GM19463 (cell line): Measurements from ENCODE around the gene C3orf20.
"Not testable (repeated sequence)": the region's sequence is repeated elsewhere in the genome, so short reads cannot be mapped to it uniquely, and the experiment has no call there.

Source experiments
- ATAC-seq: cut with Tn5 transposase; IDR thresholded peaks from one replicate; pipeline ENCODE4 v1.9.1; 2021; ENCODE audit warnings: mild to moderate bottlenecking, moderate library complexity; ENCODE audit not compliant: unreplicated experiment

C3orf20 gene

DNA sequence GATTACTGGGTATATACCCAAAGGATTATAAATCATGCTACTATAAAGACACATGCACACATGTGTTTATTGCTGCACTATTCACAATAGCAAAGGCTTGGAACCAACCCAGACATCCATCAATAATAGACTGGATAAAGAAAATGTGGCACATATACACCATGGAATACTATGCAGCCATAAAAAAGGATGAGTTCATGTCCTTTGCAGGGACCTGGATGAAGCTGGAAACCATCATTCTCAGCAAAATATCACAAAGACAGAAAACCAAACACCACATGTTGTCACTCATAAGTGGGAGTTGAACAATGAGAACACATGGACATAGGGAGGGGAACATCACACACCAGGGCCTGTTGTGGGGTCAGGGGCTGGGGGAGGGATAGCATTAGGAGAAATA lies 78.0 kb downstream of the C3orf20 start:
- ATAC-seq, result not testable (repeated sequence)

DNA sequence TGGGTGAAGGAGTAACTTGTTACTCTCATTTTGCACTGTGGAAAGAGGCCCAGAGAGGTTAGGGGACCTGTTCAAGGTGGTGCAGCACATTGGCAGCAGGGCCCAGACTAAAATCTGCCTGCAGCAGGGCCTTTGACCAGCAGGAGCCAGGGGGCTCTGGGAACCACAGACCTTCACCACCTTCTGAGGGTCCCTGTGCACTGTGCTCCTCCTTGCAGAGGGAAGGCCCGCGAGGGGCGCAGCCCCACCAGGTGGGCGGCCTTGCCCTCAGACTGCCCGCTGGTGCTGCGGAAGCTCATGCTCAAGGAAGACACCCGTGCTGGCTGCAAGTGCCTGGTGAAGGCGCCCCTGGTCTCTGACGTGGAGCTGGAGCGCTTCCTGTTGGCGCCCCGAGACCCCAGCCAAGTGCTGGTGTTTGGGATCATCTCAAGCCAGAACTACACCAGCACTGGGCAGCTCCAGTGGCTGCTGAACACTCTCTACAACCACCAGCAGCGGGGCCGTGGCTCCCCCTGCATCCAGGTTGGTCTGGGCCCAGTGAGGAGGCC lies 82.3 kb downstream of the C3orf20 start:
- ATAC-seq, result no peak

DNA sequence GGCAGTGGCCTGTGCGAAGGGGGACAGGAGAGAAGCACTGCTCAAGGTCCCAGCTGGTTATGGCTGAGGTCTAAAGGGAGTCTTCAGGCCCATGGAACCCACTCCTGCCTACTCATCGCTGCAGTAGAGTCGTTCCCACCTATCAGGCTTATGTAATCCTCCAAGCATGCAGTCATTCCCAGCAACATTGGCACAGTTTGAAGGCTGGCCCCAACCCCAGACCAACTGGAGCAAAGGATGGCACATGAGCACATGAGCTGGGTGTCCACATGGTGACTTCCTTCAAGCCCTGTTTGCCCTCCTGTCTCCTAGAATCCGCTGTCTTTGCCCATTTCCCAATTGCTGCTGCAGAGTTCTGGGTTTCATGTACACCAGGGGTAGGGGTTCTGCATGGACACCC lies 83.4 kb downstream of the C3orf20 start:
- ATAC-seq, result no peak

GRCh38 chr3:14758959-14759358 lies 84.0 kb downstream of the C3orf20 start:
- no peak for ATAC-seq

DNA sequence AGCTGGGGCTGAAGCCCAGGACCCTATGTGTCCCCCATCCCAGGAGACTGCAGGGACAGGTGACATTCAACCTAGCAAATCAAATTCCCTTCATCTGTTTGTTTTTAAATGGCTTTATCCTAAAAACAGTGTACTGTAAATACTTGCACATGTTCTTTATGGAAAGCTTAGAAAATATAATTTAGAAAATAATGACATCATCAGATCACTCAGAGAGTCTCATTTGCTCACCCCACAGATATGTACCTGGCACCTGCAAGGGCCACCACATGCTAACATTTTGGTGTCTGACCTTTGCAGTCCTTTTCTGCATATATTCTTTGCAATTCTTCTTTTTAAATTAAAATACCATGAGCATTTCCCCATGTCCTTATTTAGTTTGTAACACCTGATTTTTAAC lies 85.2 kb downstream of the C3orf20 start:
- ATAC-seq, result no peak

GRCh38 chr3:14761121-14761672 lies 86.3 kb downstream of the C3orf20 start:
- ATAC-seq, result no peak

- ATAC-seq, result no peak
These were observed 86.9 kb downstream of the C3orf20 start for GRCh38 chr3:14761866-14762265.

- ATAC-seq, result no peak
These were observed 87.8 kb downstream of the C3orf20 start for GRCh38 chr3:14762701-14763100.

GRCh38 chr3:14764331-14765059 lies 89.6 kb downstream of the C3orf20 start:
- ATAC-seq, result no peak

DNA sequence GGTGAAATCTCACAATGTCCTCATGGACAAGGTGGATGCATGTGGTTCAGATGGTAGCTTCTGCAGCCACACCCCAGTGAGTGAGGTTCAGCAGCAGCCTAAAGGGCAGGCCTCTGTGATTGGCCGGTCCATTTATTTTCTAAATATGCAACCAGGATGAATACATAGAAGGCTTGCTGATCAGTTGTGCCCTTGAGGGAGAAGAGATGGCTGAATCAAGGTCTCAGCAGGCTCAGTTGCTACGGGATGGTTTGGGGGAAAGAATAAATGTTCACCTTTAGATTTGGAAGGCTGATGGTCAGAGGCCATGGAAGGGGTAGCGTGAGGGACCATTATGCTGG lies 90.1 kb downstream of the C3orf20 start:
- no peak for ATAC-seq

DNA sequence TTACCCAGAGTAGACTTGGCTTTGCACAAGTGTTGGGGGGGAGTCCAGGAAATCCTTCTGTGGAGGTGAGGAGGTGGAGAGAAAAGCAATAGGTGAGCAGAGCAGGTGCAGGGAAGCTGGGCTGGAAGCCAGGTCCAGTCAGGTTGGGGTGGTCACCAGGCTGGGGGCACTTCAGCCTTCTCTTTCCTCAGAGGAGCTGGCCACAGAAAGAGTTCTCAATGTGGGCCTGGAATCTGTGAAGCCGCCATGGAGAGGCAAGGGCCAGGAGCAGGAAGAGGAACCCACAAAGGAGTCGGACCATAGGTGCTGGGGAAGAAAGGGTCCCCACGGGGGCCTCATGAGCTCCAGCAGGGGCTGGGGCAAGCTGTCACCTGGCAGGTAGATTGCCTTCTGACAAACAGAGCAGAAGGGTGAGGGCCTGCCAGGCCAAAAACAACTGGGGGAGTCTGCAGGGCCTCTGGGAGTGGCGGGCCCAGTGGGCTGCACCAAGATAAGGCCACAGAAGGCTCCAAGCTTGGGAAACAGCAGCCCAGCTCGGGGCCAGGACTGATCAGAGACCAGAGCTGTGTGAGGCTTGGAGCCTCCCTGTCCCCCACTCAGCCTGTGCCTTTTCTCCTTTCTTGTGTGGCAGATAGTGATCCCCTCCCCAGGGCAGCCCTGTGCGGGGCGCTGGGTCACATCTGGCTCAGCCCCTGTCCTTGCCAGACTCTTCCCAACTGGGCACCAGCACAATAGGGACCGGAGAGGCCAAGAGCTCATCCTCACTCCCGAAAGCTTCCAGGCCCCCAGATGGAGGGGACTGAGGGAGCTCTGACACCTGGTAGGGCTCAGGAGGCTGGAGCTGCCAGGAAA lies 90.9 kb downstream of the C3orf20 start:
- ATAC-seq, result no peak

- no peak for ATAC-seq
These were observed 91.7 kb downstream of the C3orf20 start for GRCh38 chr3:14766428-14767244.

DNA sequence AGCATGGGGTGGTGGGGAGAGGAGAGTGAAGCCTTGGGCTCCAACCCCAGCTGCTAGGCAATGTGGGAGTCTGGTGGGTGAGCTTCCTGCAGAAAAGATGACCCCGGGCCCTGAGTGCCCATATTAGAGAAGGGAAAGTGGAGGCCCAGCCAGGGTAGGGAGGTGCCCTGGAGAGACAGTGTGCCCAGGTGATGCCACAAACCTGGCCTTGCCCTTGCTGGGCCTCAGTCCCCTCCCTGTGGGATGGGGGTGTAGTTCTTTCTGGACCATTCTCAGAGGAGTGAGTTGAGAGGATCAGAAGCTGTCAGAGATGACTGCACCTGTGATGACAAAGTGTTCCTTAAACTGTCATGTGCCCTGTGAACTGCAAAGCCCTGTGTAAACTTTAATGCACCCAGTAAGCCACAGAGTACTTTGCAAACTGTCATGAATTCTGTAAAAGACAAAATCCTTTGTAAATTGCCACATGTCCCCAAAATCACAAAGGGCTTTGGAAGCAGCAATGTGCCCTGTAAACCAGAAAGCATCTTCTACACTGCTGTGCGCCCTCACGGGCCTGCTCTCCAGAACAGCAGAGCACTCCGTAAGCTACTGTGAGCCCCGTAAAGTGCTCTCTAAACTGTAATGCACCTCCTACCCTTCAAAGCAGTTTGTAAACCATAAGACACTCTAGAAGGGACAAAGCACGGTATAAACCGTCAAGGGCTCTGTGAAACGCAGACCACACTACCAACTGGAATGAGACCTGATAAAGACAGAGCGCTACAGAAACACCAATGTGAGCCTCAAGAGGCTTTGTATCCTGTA lies 92.5 kb downstream of the C3orf20 start:
- no peak for ATAC-seq

DNA sequence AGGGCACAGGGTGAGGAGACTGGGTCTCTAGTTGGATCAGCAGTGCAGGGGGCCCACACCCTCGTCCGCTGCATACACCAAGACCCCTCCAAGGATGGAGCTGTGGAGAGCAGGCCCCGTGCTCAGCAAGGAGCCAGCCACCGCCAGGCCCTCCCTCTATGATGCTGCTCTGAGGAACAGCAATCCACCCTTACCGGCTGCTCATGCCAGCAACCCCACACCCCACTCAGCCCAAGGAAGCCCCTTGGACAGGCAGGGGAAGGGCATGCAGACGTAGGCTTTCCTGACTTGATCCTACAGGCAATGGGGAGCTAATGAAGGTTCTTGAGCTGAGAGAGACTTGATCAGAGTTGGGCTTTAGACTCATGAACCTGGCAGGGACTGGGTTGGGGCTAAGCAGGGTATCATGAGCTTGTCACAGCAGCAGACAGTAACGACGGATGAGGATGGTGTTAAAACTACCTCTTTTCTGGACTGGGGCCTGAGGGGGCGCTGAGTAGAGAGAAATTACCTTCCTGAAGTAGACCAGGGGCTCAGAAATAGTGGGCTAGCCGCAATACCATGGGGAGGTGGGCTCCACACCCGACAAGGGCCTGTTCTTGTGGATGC lies 93.3 kb downstream of the C3orf20 start:
- ATAC-seq, result no peak

- no peak for ATAC-seq
These were observed 93.9 kb downstream of the C3orf20 start for GRCh38 chr3:14768881-14769280.

DNA sequence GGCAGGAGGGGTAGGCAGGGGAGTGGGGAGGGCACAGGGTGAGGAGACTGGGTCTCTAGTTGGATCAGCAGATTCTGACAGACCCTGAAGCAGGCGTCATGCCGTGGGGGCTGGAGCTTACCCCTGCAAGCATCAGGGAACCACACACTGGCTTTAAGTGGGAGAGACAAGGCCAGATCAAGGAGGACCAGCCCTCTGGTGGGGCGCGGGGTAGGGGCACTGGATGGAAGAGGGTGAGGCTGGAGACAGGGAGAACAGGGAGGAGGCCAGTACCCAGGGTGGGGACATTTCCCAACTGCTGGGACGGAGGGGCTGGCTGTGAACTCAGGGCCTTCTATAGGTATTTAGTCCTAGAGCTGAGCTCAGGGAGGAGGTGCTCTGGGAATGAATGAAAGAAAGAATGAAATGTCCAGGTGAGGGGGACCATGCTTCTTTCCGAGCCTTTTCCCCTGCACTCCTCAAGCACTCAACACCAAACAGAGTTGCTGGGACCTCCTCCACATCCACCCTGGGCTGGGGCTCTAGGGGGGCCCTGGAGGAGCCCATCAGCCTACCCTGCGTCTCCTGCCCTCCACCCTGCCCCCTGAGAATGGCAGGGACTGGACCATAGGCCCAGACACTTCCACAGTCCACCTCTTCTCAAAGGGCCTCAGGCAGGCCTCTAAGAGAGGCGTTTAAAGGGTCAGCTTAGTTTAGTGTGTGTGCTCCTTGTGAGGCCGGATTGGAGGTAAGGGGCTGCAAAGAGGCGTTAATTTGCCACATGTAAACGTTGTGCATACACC lies 94.8 kb downstream of the C3orf20 start:
- no peak for ATAC-seq

DNA sequence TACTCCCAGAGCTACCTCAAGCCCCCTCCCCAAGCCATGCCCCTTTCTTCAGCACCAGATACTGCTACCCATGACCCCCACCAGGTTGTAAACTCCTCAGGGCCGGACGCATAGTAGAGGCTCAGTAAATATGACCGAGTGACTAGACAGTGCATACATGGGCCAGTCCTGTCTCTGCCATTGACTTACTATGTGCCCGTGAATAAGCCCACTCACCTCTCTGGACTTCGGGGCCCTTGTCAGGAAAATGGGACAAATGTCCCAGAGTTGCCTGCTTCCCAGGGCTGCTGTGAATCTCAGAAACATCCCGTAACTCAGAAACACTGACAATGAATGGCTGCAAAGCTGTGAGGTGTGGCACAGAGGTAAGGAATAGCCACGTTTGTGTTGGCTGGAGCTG lies 95.7 kb downstream of the C3orf20 start:
- ATAC-seq, result no peak

- ATAC-seq, result no peak
These were observed 96.9 kb downstream of the C3orf20 start for GRCh38 chr3:14771593-14772497.
